Sigmoid colon (tissue), 4 donors: ENCODE results near the gene PSAP.

Experiments
- EP300 ChIP-seq, 4 donors: sonication (generic); formaldehyde crosslinking; IDR thresholded peaks; one replicate each; pipeline ENCODE4 v1.6.1; 2017; ENCODE audit warnings: antibody characterized with exemption in 4 of 4
- TF ChIP-seq, protein P1 (sequence below), 4 experiments: fragments of 450-650 bp in 3 of 4; fragments of 200-600 bp in 1 of 4; IDR thresholded peaks; one replicate each; pipeline ENCODE4 v1.5.1; 2016 to 2019; ENCODE audit warnings: antibody characterized with exemption in 4 of 4, mild to moderate bottlenecking in 3 of 4, moderate library complexity in 2 of 4

GRCh38 chr10:71795248-71795647, 55.8 kb downstream of the PSAP start:
- TF ChIP-seq, protein P1, sequence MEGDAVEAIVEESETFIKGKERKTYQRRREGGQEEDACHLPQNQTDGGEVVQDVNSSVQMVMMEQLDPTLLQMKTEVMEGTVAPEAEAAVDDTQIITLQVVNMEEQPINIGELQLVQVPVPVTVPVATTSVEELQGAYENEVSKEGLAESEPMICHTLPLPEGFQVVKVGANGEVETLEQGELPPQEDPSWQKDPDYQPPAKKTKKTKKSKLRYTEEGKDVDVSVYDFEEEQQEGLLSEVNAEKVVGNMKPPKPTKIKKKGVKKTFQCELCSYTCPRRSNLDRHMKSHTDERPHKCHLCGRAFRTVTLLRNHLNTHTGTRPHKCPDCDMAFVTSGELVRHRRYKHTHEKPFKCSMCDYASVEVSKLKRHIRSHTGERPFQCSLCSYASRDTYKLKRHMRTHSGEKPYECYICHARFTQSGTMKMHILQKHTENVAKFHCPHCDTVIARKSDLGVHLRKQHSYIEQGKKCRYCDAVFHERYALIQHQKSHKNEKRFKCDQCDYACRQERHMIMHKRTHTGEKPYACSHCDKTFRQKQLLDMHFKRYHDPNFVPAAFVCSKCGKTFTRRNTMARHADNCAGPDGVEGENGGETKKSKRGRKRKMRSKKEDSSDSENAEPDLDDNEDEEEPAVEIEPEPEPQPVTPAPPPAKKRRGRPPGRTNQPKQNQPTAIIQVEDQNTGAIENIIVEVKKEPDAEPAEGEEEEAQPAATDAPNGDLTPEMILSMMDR (IDR thresholded peaks at IDR 0.05), result no peak
- TF ChIP-seq EP300 (IDR thresholded peaks at IDR 0.05), result no peak
